GM23338 (cell line): ENCODE measurements around the gene PCDHGC4. TPM values are rescaled to one million over a fixed set of nuclear protein-coding genes. Genes with fewer than 3 reads are reported as not detected.

Experiments used
- ATAC-seq: fragments of 200-7000 bp; cut with Tn5 transposase; 3 replicates; pipeline ENCODE4 v1.9.1; 2020
- DNase-seq: peaks from one replicate; pipeline ENCODE4 v3.0.0-alpha.2; 2015; ENCODE audit warnings: low spot score
- H2AFZ ChIP-seq: fragments of 200-600 bp; sonication (generic); 2 replicates; pipeline ENCODE4 v1.8.0; 2016; ENCODE audit warnings: antibody characterized with exemption, mild to moderate bottlenecking, moderate library complexity
- H3F3A ChIP-seq: fragments of 200-600 bp; sonication (generic); replicated peaks from 2 replicates; pipeline ENCODE4 v1.8.0; 2017; ENCODE audit warnings: antibody characterized with exemption, mixed run types, low read depth
- H3K27ac ChIP-seq: fragments of 200-600 bp; sonication (generic); 2 replicates; pipeline ENCODE4 v1.6.1; 2016; ENCODE audit warnings: low read depth
- H3K27me3 ChIP-seq: fragments of 200-600 bp; sonication (generic); 2 replicates; pipeline ENCODE4 v1.8.0; 2016; ENCODE audit warnings: mild to moderate bottlenecking, mixed run types, moderate library complexity; ENCODE audit not compliant: insufficient read depth
- H3K36me3 ChIP-seq: fragments of 200-600 bp; sonication (generic); 2 replicates; pipeline ENCODE4 v1.8.0; 2016; ENCODE audit warnings: mild to moderate bottlenecking; ENCODE audit not compliant: insufficient read depth
- H3K4me1 ChIP-seq: fragments of 200-600 bp; sonication (generic); 2 replicates; pipeline ENCODE4 v1.8.0; 2016; ENCODE audit warnings: mild to moderate bottlenecking, moderate library complexity; ENCODE audit not compliant: insufficient read depth
- H3K4me2 ChIP-seq: fragments of 200-600 bp; sonication (generic); 2 replicates; pipeline ENCODE4 v1.7.1; 2017; ENCODE audit warnings: mixed run types
- H3K4me3 ChIP-seq: fragments of 200-600 bp; sonication (generic); 2 replicates; pipeline ENCODE4 v1.6.1; 2016; ENCODE audit warnings: mixed run types
- H3K79me2 ChIP-seq: fragments of 200-600 bp; sonication (generic); replicated peaks from 2 replicates; pipeline ENCODE4 v1.8.0; 2017; ENCODE audit warnings: mild to moderate bottlenecking; ENCODE audit not compliant: insufficient read depth
- H3K9me2 ChIP-seq: fragments of 200-600 bp; sonication (generic); 2 replicates; pipeline ENCODE4 v1.8.0; 2017; ENCODE audit not compliant: insufficient read depth
- H4K20me1 ChIP-seq: fragments of 200-600 bp; sonication (generic); replicated peaks from 2 replicates; pipeline ENCODE4 v1.8.0; 2017; ENCODE audit warnings: mild to moderate bottlenecking; ENCODE audit not compliant: insufficient read depth
- H3K27ac Mint-ChIP-seq: 2 replicates; pipeline ENCODE4 v1.8.0; 2020; ENCODE audit warnings: inconsistent platforms, mild to moderate bottlenecking, moderate library complexity, mixed read lengths
- H3K27me3 Mint-ChIP-seq: 3 replicates; pipeline ENCODE4 v1.8.0; 2022; ENCODE audit warnings: low read depth, mild to moderate bottlenecking, moderate library complexity, mixed read lengths, inconsistent platforms; ENCODE audit not compliant: insufficient read depth, poor library complexity
- H3K36me3 Mint-ChIP-seq: 3 replicates; pipeline ENCODE4 v1.8.0; 2021; ENCODE audit warnings: low read depth, mild to moderate bottlenecking, inconsistent platforms, moderate library complexity, mixed read lengths
- H3K4me1 Mint-ChIP-seq: 3 replicates; pipeline ENCODE4 v1.8.0; 2020; ENCODE audit warnings: mild to moderate bottlenecking, inconsistent platforms, mixed read lengths
- H3K4me3 Mint-ChIP-seq: 3 replicates; pipeline ENCODE4 v1.8.0; 2021; ENCODE audit warnings: moderate library complexity, mild to moderate bottlenecking, inconsistent platforms, mixed read lengths
- H3K9me3 Mint-ChIP-seq: 3 replicates; pipeline ENCODE4 v1.8.0; 2020; ENCODE audit warnings: moderate library complexity, mild to moderate bottlenecking, inconsistent platforms, mixed read lengths
- CTCF ChIP-seq, 2 experiments: fragments of 200-600 bp in 1 of 2; sonication (generic) in 1 of 2; conservative IDR thresholded peaks; 2 replicates each; pipeline versions ENCODE4 v1.5.1 to v1.6.1; 2016 to 2017; ENCODE audit warnings: antibody characterized with exemption in 2 of 2, low read depth in 2 of 2, mild to moderate bottlenecking in 2 of 2, moderate library complexity in 1 of 2
- ETS1 ChIP-seq: IDR thresholded peaks from 2 replicates; pipeline ENCODE4 v1.6.1; 2016; ENCODE audit warnings: antibody characterized with exemption
- EZH2 ChIP-seq: fragments of 200-600 bp; sonication (generic); IDR thresholded peaks from one replicate; pipeline ENCODE4 v1.8.0; 2017; ENCODE audit warnings: antibody characterized with exemption, mild to moderate bottlenecking, low read depth; ENCODE audit not compliant: unreplicated experiment
- EZH2phosphoT487 ChIP-seq: fragments of 200-600 bp; sonication (generic); IDR thresholded peaks from one replicate; pipeline ENCODE4 v1.8.1; 2018; ENCODE audit warnings: antibody characterized with exemption; ENCODE audit not compliant: unreplicated experiment
- JUNB ChIP-seq: IDR thresholded peaks from one replicate; pipeline ENCODE4 v1.6.1; 2016; ENCODE audit warnings: antibody characterized with exemption; ENCODE audit not compliant: unreplicated experiment
- POLR2AphosphoS5 ChIP-seq: IDR thresholded peaks from 2 replicates; pipeline ENCODE4 v1.6.1; 2016; ENCODE audit warnings: antibody characterized with exemption, low read depth
- STAT1 ChIP-seq: IDR thresholded peaks from one replicate; pipeline ENCODE4 v1.6.1; 2016; ENCODE audit warnings: antibody characterized with exemption; ENCODE audit not compliant: unreplicated experiment
- ZNF462 ChIP-seq: fragments of 250-450 bp; sonication (Bioruptor Pico); IDR thresholded peaks from 2 replicates; pipeline ENCODE4 v1.5.0; 2020; ENCODE audit warnings: mild to moderate bottlenecking, moderate library complexity
- polyA plus RNA-seq: library from polyadenylated mRNA; unstranded; fragments of >200 nt; fragmentation: Nextera tagmentation; extraction: Ambion mirVana; gene quantifications from 2 replicates; pipeline ENCODE4 v1.2.1, GENCODE V29; 2016
- total RNA-seq: library from RNA; depleted of rRNA; stranded (reverse); fragments of >200 nt; shearing (Covaris generic); gene quantifications from 2 replicates; pipeline ENCODE4 v1.2.3, GENCODE V29; 2014

Gene PCDHGC4
- total and polyA plus RNA-seq, 2 experiments from 2014 or later = 0.31 to 3.0 TPM

GRCh38 chr5:141519605-141520565, 35.1 kb downstream of the PCDHGC4 start (continued):
- TF ChIP-seq CTCF (conservative IDR thresholded peaks at IDR 0.05; ENCODE audit: low read depth in 2 of 2) (no peak), STAT1 (no peak), EZH2 (no peak), JUNB (no peak)

- DNase-seq (no peak), ATAC-seq (no peak)
- H3K4me1 Mint-ChIP-seq = peaks cover 22% of the 10 kb centered on the region
- Histone ChIP-seq H2AFZ (no peak overlapping the region), H3K4me3 (no peak overlapping the region), H4K20me1 (peaks cover 4% of the 10 kb centered on the region), H3K9me2 (no peaks in the 10 kb centered on the region), H3K27me3 (no peaks in the 10 kb centered on the region), H3K4me2 (no peak overlapping the region), H3K27ac (peak overlapping the region; percentile 26; the same call in 1 of the 2 replicates), H3K4me1 (peaks cover 11% of the 10 kb centered on the region), H3F3A (peaks cover 9% of the 10 kb centered on the region; the same call in 1 of the 2 replicates), H3K36me3 (peaks cover 25% of the 10 kb centered on the region), H3K79me2 (0 out of 2 replicates have a peak, but pooled peaks cover 6% of the 10 kb centered on the region)
- H3K9me3 Mint-ChIP-seq = no peaks in the 10 kb centered on the region; the same call in 2 of the 3 replicates
- H3K36me3 Mint-ChIP-seq = peaks cover 73% of the 10 kb centered on the region
- no peak overlapping the region for H3K4me3 Mint-ChIP-seq
- no peak overlapping the region for H3K27ac Mint-ChIP-seq
- peaks cover 3% of the 10 kb centered on the region for H3K27me3 Mint-ChIP-seq
- TF ChIP-seq EZH2phosphoT487 = no peak
- TF ChIP-seq POLR2AphosphoS5 = no peak
- no peak for TF ChIP-seq EZH2
- TF ChIP-seq STAT1 = no peak
- no peak for TF ChIP-seq ETS1
- TF ChIP-seq JUNB = no peak
- TF ChIP-seq CTCF (conservative IDR thresholded peaks at IDR 0.05; ENCODE audit: low read depth in 2 of 2) = no peak
- TF ChIP-seq ZNF462 (CRISPR knock-in tag) = no peak
These were observed 36.5 kb downstream of the PCDHGC4 start for GRCh38 chr5:141521244-141521781.
